Astrocyte of the cerebellum (primary cell): ENCODE measurements around the gene MAN2C1.
A peak's percentile ranks its signal among the peaks of the same experiment; 100 is the strongest.

Experiments used
- DNase-seq: peaks from one replicate; pipeline ENCODE4 v3.0.0-alpha.2; 2011; ENCODE audit warnings: low read depth
- H3K4me3 ChIP-seq: 2 replicates; pipeline ENCODE4 v1.5.1; 2011; ENCODE audit warnings: mild to moderate bottlenecking, low read depth, low read length, moderate library complexity
- in situ Hi-C: cut with HindIII; loops from 2 replicates; pipeline ENCODE4 v1.10.0; 2017; ENCODE audit warnings: low sequenced_read_pairs
- TF ChIP-seq, protein P1 (sequence below): IDR thresholded peaks from 2 replicates; pipeline ENCODE4 v1.5.1; 2012; ENCODE audit warnings: low read length, low read depth, moderate library complexity, mild to moderate bottlenecking; ENCODE audit errors: missing control alignments

Gene MAN2C1

DNA sequence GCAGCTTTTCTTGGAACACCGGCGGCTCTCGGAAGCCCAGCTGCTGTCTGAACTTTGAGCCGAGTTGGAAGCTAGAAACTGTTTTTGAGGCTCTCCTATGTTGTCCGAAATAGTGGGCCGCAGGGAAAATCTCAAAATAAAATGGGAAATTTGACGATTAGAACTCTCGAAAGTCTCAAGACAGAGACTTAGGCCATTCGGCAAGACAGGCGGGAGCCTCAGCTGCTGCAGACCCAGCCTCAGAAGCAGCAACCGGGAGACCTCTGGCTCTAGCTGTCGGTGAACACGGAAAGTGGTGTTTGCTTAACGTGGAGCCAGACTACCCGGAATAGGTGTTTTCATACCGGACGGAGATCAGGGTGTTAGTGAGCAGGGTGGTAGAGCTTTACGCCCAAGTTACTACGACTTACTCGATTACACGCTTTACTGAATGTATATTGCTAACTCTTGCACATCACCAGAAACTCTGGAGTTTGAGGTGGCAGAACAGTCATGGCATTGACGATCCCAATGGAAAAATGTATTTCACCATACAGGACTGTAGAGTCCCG lies 357 bp upstream of the MAN2C1 start:
- TF ChIP-seq, protein P1, sequence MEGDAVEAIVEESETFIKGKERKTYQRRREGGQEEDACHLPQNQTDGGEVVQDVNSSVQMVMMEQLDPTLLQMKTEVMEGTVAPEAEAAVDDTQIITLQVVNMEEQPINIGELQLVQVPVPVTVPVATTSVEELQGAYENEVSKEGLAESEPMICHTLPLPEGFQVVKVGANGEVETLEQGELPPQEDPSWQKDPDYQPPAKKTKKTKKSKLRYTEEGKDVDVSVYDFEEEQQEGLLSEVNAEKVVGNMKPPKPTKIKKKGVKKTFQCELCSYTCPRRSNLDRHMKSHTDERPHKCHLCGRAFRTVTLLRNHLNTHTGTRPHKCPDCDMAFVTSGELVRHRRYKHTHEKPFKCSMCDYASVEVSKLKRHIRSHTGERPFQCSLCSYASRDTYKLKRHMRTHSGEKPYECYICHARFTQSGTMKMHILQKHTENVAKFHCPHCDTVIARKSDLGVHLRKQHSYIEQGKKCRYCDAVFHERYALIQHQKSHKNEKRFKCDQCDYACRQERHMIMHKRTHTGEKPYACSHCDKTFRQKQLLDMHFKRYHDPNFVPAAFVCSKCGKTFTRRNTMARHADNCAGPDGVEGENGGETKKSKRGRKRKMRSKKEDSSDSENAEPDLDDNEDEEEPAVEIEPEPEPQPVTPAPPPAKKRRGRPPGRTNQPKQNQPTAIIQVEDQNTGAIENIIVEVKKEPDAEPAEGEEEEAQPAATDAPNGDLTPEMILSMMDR: peak; percentile 5
- no peak for DNase-seq
- H3K4me3 ChIP-seq: peak overlapping the region; percentile 87
- in situ Hi-C loops: no loop called here

DNA sequence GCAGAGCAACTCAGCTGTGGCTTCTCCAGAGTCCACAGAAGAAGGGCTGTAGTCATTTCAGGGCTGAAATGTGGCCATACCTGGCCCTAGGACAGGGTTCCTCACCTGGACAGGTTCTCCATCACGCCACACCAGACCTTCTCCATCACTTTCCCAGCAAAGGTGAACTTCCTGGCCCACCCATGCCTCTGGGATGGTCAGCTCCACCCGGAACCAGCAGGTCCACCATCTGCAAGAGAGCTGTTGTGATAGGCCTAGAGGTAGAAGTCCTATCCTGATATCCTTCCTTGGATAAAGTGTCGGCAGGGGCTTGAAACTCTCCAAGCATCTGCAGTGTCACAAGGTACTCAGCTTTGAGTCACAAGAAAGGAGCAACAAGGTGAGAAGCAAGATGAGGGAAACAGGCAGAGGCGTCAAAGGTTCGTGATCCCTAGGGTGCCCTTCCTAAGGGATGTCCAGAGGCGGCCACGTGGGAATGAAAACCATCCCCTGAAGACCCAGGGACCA lies 948 bp downstream of the MAN2C1 start:
- peak overlapping the region; percentile 87 for H3K4me3 ChIP-seq
- in situ Hi-C loops: no loop called here
- TF ChIP-seq, protein P1: no peak
- no peak for DNase-seq

DNA sequence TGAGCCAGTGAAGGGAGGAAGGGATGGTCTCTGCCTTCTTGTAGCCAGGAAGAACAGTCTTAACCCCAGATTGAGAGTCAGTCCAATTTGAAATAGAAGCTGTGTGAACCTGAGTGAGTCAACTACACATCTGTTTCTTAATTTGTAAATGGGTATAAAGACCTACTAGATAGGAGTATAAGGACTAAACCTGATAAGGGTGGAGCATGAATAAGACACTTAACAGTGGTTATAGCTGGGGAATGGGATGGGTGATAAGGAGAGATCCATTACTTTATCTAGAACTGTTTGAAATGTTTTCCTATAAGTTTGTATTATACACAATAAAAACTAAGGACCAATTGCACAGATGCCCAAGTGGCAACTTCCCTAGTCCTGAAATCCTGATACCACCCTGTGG lies 1.4 kb downstream of the MAN2C1 start:
- no peak overlapping the region for H3K4me3 ChIP-seq
- DNase-seq: no peak
- in situ Hi-C loops: no loop called here
- TF ChIP-seq, protein P1: no peak

GRCh38 chr15:75366163-75366562 lies 2.2 kb downstream of the MAN2C1 start:
- TF ChIP-seq, protein P1: no peak
- no peak for DNase-seq
- no peak overlapping the region for H3K4me3 ChIP-seq
- in situ Hi-C loops: no loop called here

DNA sequence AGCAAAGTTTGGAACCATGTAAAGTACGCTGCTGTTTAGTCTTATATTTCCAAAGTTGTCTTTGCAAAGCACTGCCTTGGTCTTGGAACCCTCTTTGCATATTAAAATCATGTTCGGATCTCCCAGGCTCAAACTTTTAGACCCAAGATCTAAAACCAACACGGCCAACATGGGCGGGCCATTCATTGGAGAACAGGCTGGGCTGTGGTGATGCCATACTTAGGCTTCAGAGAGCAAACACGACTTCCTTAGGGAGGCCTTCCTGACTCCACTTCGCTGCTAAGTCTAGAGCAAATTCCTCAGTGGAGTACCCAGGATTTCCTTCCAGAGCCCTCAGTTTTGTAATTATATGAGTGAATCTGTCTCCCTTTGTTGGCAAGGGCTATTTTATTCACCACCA lies 3.5 kb downstream of the MAN2C1 start:
- in situ Hi-C loops: no loop called here
- H3K4me3 ChIP-seq: no peak overlapping the region
- TF ChIP-seq, protein P1: no peak
- no peak for DNase-seq

DNA sequence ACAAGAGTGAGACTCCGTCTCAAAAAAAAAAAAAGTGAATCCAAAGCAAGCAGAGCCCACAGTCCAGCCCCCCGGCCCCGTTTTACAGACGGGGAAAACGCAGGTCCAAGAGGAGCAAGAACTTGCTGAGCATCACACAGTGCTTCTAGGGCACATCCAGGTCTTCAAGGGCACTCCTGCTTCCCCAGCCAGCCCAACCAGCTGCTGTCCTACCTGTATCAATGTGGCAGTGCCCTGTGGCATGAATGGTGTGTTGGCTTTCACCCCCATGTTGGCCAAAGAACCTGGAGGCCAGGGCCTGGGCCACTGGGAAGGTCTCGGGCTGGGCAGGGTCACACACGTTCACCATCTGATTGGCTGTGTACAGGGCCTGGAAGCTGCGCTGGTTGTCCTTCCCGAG lies 4.6 kb downstream of the MAN2C1 start:
- no peak overlapping the region for H3K4me3 ChIP-seq
- TF ChIP-seq, protein P1: no peak
- in situ Hi-C loops: no loop called here
- no peak for DNase-seq
